ENCODE measurements around the gene DGCR8.

- TF ChIP-seq CTCF (IDR thresholded peaks at IDR 0.05) (no peak), POLR2A (IDR thresholded peaks at IDR 0.05) (no peak)
Observed at GRCh38 chr22:20116376-20116950, 36.4 kb downstream of the DGCR8 start.

Data from uterus (tissue), 2 donors.